RWPE1 (cell line): ENCODE data around the gene NMNAT1.

ENCODE experiments used
- CTCF ChIA-PET: fragments of 350-600 bp; sonication (Branson Sonifier 250); formaldehyde crosslinking; extraction: SDS; loops from one replicate; lab custom pipeline; 2021; lab: Yijun Ruan, JAX
- POLR2A ChIA-PET: fragments of 400-600 bp; formaldehyde crosslinking; extraction: SDS; loops from one replicate; lab custom pipeline; 2020; ENCODE audit warnings: antibody characterized with exemption; ENCODE audit not compliant: low non-redundant PET; lab: Yijun Ruan, JAX
- DNase-seq: peaks from one replicate; pipeline ENCODE4 v3.0.0; 2012; ENCODE audit warnings: low spot score
- H3K27ac ChIP-seq: fragments of 450-650 bp; 2 replicates; pipeline ENCODE4 v1.5.1; 2017
- CTCF ChIP-seq: fragments of 450-650 bp; conservative IDR thresholded peaks from 2 replicates; pipeline ENCODE4 v1.5.1; 2017; ENCODE audit warnings: low read depth, mild to moderate bottlenecking

The NMNAT1 gene

GRCh38 chr1:9917901-9918300, 25.4 kb upstream of the NMNAT1 start:
- H3K27ac ChIP-seq, result no peak overlapping the region
- ChIA-PET POLR2A (no interaction called here), CTCF (interaction anchor here (0.6 kb wide), 1 partner anchor 436 kb away, joined by 3 read pairs; no protein-coding TSS in a partner anchor)
- DNase-seq, result no peak
- TF ChIP-seq CTCF, result no peak

GRCh38 chr1:9920606-9921005, 22.7 kb upstream of the NMNAT1 start:
- no peak overlapping the region for H3K27ac ChIP-seq
- no peak for DNase-seq
- ChIA-PET POLR2A (no interaction called here), CTCF (interaction anchor here (0.6 to 1.1 kb wide), 2 partner anchors 17 to 45 kb away, joined by 3 to 6 read pairs; no protein-coding TSS in a partner anchor)
- TF ChIP-seq CTCF, result no peak

GRCh38 chr1:9922342-9922741, 20.9 kb upstream of the NMNAT1 start:
- TF ChIP-seq CTCF, result no peak
- DNase-seq, result no peak
- ChIA-PET POLR2A (no interaction called here), CTCF (interaction anchor here (0.6 kb wide), 1 partner anchor 85 kb away, joined by 3 read pairs; no protein-coding TSS in a partner anchor)
- no peak overlapping the region for H3K27ac ChIP-seq

- DNase-seq, result no peak
- ChIA-PET POLR2A (no interaction called here), CTCF (interaction anchor here (0.6 kb wide), 2 partner anchors 91 to 1117 kb away, joined by 5 to 9 read pairs; no protein-coding TSS in a partner anchor)
- H3K27ac ChIP-seq, result no peak overlapping the region
- no peak for TF ChIP-seq CTCF
Measured at GRCh38 chr1:9927259-9927658, 16.0 kb upstream of the NMNAT1 start.

- DNase-seq, result no peak
- no peak for TF ChIP-seq CTCF
- ChIA-PET POLR2A (no interaction called here), CTCF (interaction anchor here (0.6 to 1.6 kb wide), 6 partner anchors 21 to 445 kb away, joined by 3 to 7 read pairs (median 4); no protein-coding TSS in a partner anchor)
- no peak overlapping the region for H3K27ac ChIP-seq
Measured at GRCh38 chr1:9929431-9930385, 13.6 kb upstream of the NMNAT1 start.

GRCh38 chr1:9942399-9942938, 806 bp upstream of the NMNAT1 start:
- ChIA-PET POLR2A (no interaction called here), CTCF (interaction anchor here (0.7 to 0.8 kb wide), 3 partner anchors 10 to 73 kb away, joined by 3 to 4 read pairs (median 3); no protein-coding TSS in a partner anchor)
- peak; percentile 60 for DNase-seq
- TF ChIP-seq CTCF, result peak; percentile 68
- peak overlapping the region; percentile 89 for H3K27ac ChIP-seq
